Caco-2 (cell line): ENCODE measurements around the gene MNX1. TPM values are rescaled to one million over a fixed set of nuclear protein-coding genes. Genes with fewer than 3 reads are reported as not detected.

Source experiments
- BruUV-seq: library from RNA; stranded (reverse); fragments of 400-500 nt; replicated peaks from 2 replicates; lab custom pipeline; 2021; lab: Mats Ljungman, UMichigan
- CTCF ChIA-PET: fragments of 300-600 bp; sonication (Branson Sonifier 250); formaldehyde crosslinking; loops from one replicate; lab custom pipeline; 2022; ENCODE audit warnings: antibody characterized with exemption; lab: Charles Lee
- POLR2A ChIA-PET: fragments of 300-600 bp; sonication (Branson Sonifier 250); formaldehyde crosslinking; loops from one replicate; lab custom pipeline; 2022; ENCODE audit warnings: antibody characterized with exemption; lab: Charles Lee
- DNase-seq, 2 experiments: peaks; one replicate each; pipeline versions ENCODE4 v3.0.0 to v3.0.0-alpha.2; 2020 to 2022
- H3K27me3 ChIP-seq: replicated peaks from 2 replicates; pipeline ENCODE4 v1.6.0; 2011; ENCODE audit warnings: low read length; ENCODE audit not compliant: control insufficient read depth, insufficient read depth
- H3K36me3 ChIP-seq: 2 replicates; pipeline ENCODE4 v1.5.1; 2011; ENCODE audit warnings: low read length; ENCODE audit not compliant: control insufficient read depth, insufficient read depth
- H3K4me1 ChIP-seq: fragments of 250-450 bp; sonication (Bioruptor Pico); 2 replicates; pipeline ENCODE4 v1.5.1; 2020; ENCODE audit warnings: mild to moderate bottlenecking
- H3K4me3 ChIP-seq: 2 replicates; pipeline ENCODE4 v1.5.1; 2011; ENCODE audit warnings: low read depth, mild to moderate bottlenecking, control low read depth, low read length
- H3K9me3 ChIP-seq: fragments of 250-450 bp; sonication (Bioruptor Pico); 2 replicates; pipeline ENCODE4 v1.5.1; 2020; ENCODE audit warnings: mild to moderate bottlenecking, moderate library complexity
- H3K27ac Mint-ChIP-seq: one replicate; pipeline ENCODE4 v1.8.0; 2022; ENCODE audit warnings: mixed read lengths; ENCODE audit not compliant: unreplicated experiment
- H3K27me3 Mint-ChIP-seq: one replicate; pipeline ENCODE4 v1.8.0; 2022; ENCODE audit warnings: mixed read lengths; ENCODE audit not compliant: insufficient read depth, unreplicated experiment
- H3K36me3 Mint-ChIP-seq: one replicate; pipeline ENCODE4 v1.8.0; 2022; ENCODE audit warnings: mild to moderate bottlenecking, mixed read lengths; ENCODE audit not compliant: insufficient read depth, unreplicated experiment
- H3K4me1 Mint-ChIP-seq: one replicate; pipeline ENCODE4 v1.8.0; 2022; ENCODE audit warnings: low read depth, mixed read lengths; ENCODE audit not compliant: unreplicated experiment
- H3K4me3 Mint-ChIP-seq: one replicate; pipeline ENCODE4 v1.8.0; 2022; ENCODE audit warnings: mild to moderate bottlenecking, moderate library complexity, mixed read lengths; ENCODE audit not compliant: unreplicated experiment
- H3K9me3 Mint-ChIP-seq: one replicate; pipeline ENCODE4 v1.8.0; 2022; ENCODE audit warnings: mixed read lengths; ENCODE audit not compliant: unreplicated experiment
- intact Hi-C: fragments of 100-400 bp; cut with micrococcal nuclease; formaldehyde crosslinking; loops from one replicate; pipeline ENCODE4 v1.10.0; 2022; ENCODE audit not compliant: unreplicated experiment
- total RNA-seq: library from RNA; stranded (reverse); gene quantifications from 2 replicates; pipeline ENCODE4 v1.2.3, GENCODE V29; 2022
- TF ChIP-seq, protein P1 (sequence below), 2 experiments: fragments of 200-600 bp in 1 of 2; IDR thresholded peaks; 1 replicate in 1 of 2; 2 replicates in 1 of 2; pipeline versions ENCODE4 v1.5.1 to v1.8.0; 2011 to 2022; ENCODE audit warnings: antibody characterized with exemption in 1 of 2, control low read depth in 1 of 2, inconsistent platforms in 1 of 2, low read depth in 1 of 2, low read length in 1 of 2, mild to moderate bottlenecking in 1 of 2, moderate library complexity in 1 of 2; ENCODE audit not compliant: insufficient read depth in 1 of 2, severe bottlenecking in 1 of 2, unreplicated experiment in 1 of 2

MNX1 gene
- total RNA-seq, 1 experiment from 2014 or later: 36.5 TPM

DNA sequence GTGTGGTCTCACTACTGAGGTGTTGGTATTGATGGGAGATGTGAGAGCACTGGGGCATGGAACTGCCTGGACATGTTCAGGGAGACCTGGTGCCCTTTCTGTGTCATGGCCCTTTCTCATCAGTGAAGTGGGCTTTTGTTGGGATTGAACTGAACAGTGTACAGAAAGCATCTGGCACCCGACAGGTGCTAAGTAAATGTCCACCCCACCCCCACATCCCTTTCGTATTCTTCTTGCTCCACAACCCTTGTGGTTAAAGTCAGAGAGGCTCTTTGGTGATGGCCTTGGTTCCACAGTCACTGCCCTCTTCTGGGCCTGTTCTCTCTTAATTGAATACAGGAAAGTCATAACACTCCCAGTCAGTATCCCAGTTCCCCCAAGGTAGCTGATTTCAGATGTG is 55.5 kb downstream of the MNX1 start:
- Histone ChIP-seq H3K4me3 (no peak overlapping the region), H3K9me3 (no peaks in the 10 kb centered on the region), H3K27me3 (no peaks in the 10 kb centered on the region), H3K4me1 (no peaks in the 10 kb centered on the region; the same call in 1 of the 2 replicates), H3K36me3 (peaks cover 5% of the 10 kb centered on the region; the same call in 1 of the 2 replicates)
- no peak for DNase-seq
- TF ChIP-seq, protein P1, sequence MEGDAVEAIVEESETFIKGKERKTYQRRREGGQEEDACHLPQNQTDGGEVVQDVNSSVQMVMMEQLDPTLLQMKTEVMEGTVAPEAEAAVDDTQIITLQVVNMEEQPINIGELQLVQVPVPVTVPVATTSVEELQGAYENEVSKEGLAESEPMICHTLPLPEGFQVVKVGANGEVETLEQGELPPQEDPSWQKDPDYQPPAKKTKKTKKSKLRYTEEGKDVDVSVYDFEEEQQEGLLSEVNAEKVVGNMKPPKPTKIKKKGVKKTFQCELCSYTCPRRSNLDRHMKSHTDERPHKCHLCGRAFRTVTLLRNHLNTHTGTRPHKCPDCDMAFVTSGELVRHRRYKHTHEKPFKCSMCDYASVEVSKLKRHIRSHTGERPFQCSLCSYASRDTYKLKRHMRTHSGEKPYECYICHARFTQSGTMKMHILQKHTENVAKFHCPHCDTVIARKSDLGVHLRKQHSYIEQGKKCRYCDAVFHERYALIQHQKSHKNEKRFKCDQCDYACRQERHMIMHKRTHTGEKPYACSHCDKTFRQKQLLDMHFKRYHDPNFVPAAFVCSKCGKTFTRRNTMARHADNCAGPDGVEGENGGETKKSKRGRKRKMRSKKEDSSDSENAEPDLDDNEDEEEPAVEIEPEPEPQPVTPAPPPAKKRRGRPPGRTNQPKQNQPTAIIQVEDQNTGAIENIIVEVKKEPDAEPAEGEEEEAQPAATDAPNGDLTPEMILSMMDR (IDR thresholded peaks at IDR 0.05; ENCODE audit: insufficient read depth in 1 of 2, low read depth in 1 of 2, low read length in 1 of 2, severe bottlenecking in 1 of 2, unreplicated experiment in 1 of 2): no peak
- Mint-ChIP-seq H3K36me3 (peaks cover 93% of the 10 kb centered on the region), H3K4me3 (no peak overlapping the region), H3K9me3 (no peaks in the 10 kb centered on the region), H3K27ac (no peak overlapping the region), H3K4me1 (peaks cover 14% of the 10 kb centered on the region), H3K27me3 (no peaks in the 10 kb centered on the region)
- POLR2A ChIA-PET: no interaction called here
- intact Hi-C loops: no loop called here
- BruUV-seq: no TSS peak
- CTCF ChIA-PET: no interaction called here

Other genes with a start within 250 kb of the MNX1 start
- gene LMBR1, start 117.5 kb downstream of the MNX1 start, total RNA-seq: 77.9 and 90.8 TPM in 2 replicates
- 37.7 and 38.5 TPM in 2 replicates for gene NOM1, start 61.0 kb downstream of the MNX1 start, total RNA-seq
- 76.1 and 78.8 TPM in 2 replicates for gene UBE3C, start 128.3 kb upstream of the MNX1 start, total RNA-seq